HepG2 (cell line): ENCODE results near the gene COL18A1. TPM values are rescaled to one million over a fixed set of nuclear protein-coding genes. Genes with fewer than 3 reads are reported as not detected.

Experiments
- HHEX ChIP-seq: IDR thresholded peaks from 2 replicates; pipeline ENCODE4 v1.6.1; 2016; ENCODE audit warnings: control low read depth
- STAG1 ChIP-seq: sonication (generic); formaldehyde crosslinking; IDR thresholded peaks from 2 replicates; pipeline ENCODE4 v1.4.0; 2020; ENCODE audit warnings: missing genetic modification reagents
- ZBTB38 ChIP-seq: sonication (generic); formaldehyde crosslinking; IDR thresholded peaks from 2 replicates; pipeline ENCODE4 v1.5.1; 2020; ENCODE audit warnings: mild to moderate bottlenecking, missing genetic modification reagents
- ZNF749 ChIP-seq: sonication (generic); formaldehyde crosslinking; IDR thresholded peaks from 2 replicates; pipeline ENCODE4 v1.8.0; 2022; ENCODE audit warnings: mild to moderate bottlenecking, missing genetic modification reagents, moderate library complexity, borderline replicate concordance
- ZNF775 ChIP-seq: sonication (generic); formaldehyde crosslinking; IDR thresholded peaks from 2 replicates; pipeline ENCODE4 v1.4.0; 2020; ENCODE audit warnings: missing genetic modification reagents, mild to moderate bottlenecking, moderate library complexity, borderline replicate concordance
- ZNF788 ChIP-seq: sonication (generic); formaldehyde crosslinking; IDR thresholded peaks from 2 replicates; pipeline ENCODE4 v1.5.0; 2020; ENCODE audit warnings: mild to moderate bottlenecking, missing genetic modification reagents, borderline replicate concordance
- polyA plus RNA-seq, 8 experiments: library from polyadenylated mRNA; depleted of rRNA in 3 of 8; stranded (reverse) in 7 of 8; unstranded in 1 of 8; fragments of >200 nt; fragmentation: Illumina TruSeq in 4 of 8; extraction: Trizol in 4 of 8; gene quantifications; 2 replicates each; pipeline versions ENCODE4 v1.2.1 to v1.2.3, GENCODE V29; 2011 to 2016; ENCODE audit warnings: low read depth in 4 of 8, missing spikeins in 1 of 8, mixed read lengths in 1 of 8; ENCODE audit not compliant: insufficient read depth in 1 of 8
- total RNA-seq, 5 experiments: library from RNA; depleted of rRNA; stranded (reverse); fragments of >200 nt; fragmentation: Illumina TruSeq; extraction: Trizol; gene quantifications; 2 replicates each; pipeline ENCODE4 v1.2.3, GENCODE V29; 2016; ENCODE audit warnings: low read depth in 1 of 5
- TF ChIP-seq, protein P1 (sequence below): sonication (generic); formaldehyde crosslinking; IDR thresholded peaks from 2 replicates; pipeline ENCODE4 v1.4.0; 2020; ENCODE audit warnings: missing genetic modification reagents
- TF ChIP-seq, protein P2 (sequence below): sonication (generic); formaldehyde crosslinking; IDR thresholded peaks from 2 replicates; pipeline ENCODE4 v1.5.0; 2020; ENCODE audit warnings: mild to moderate bottlenecking, missing genetic modification reagents, borderline replicate concordance
- TF ChIP-seq, protein P3 (sequence below): fragments of 450-650 bp; IDR thresholded peaks from 2 replicates; pipeline ENCODE4 v1.6.1; 2016
- TF ChIP-seq, protein P4 (sequence below): conservative IDR thresholded peaks from 2 replicates; pipeline ENCODE4 v1.6.1; 2018; ENCODE audit warnings: missing genetic modification reagents
- TF ChIP-seq, protein P5 (sequence below): sonication (generic); formaldehyde crosslinking; IDR thresholded peaks from 2 replicates; pipeline ENCODE4 v1.8.0; 2022; ENCODE audit warnings: mild to moderate bottlenecking, missing genetic modification reagents, moderate library complexity

Gene COL18A1
- total and polyA plus RNA-seq, 2 of the 13 experiments (the other 11 are each of a cell fraction or from before 2014, with no cell fraction given): 79.0 to 102 TPM

DNA sequence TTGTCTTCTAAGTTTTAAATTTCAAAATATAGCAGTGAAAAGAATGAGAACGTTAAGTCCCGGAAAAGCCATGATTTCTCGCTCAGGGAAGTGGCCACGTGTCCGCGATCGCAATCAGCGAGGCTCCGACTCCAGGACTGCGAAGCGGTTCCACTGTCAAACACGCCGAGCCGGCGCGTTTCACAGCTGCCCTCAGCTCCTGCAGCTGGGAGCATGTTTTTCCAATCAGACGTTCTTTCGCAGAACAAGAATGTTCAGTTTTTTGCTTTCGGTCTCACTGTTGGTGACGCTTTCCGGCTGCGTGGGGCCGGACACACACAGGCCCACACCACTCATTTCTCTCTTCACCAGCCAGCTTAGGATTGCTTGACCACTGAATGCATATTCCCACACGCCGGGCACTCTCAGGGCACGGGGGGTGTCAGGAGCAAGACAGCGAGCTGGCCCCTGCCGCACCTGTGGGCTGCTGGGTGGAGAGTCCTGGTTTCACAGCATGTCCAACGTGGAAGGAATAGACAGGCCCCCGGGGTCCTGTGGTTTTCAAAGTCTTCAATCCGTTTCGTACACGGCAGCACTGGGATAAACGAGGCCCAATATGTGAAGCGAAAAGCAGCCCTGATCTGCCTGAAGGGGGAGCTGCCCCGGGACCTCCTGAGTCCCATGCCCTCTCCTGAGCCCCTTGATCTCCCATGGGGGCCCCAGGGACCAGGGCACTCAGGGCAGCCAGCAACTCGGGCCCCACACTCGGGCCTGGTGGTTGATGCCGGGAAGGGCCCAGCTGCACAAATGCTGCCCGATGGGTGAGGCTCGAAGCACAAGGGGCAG is 47.3 kb upstream of the COL18A1 start (continued):
- TF ChIP-seq, protein P1, sequence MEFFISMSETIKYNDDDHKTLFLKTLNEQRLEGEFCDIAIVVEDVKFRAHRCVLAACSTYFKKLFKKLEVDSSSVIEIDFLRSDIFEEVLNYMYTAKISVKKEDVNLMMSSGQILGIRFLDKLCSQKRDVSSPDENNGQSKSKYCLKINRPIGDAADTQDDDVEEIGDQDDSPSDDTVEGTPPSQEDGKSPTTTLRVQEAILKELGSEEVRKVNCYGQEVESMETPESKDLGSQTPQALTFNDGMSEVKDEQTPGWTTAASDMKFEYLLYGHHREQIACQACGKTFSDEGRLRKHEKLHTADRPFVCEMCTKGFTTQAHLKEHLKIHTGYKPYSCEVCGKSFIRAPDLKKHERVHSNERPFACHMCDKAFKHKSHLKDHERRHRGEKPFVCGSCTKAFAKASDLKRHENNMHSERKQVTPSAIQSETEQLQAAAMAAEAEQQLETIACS (CRISPR knock-in tag): no peak
- TF ChIP-seq ZNF775 (CRISPR knock-in tag) (no peak), ZNF788 (CRISPR knock-in tag) (no peak), ZNF749 (CRISPR knock-in tag) (no peak), HHEX (CRISPR knock-in tag) (no peak), ZBTB38 (CRISPR knock-in tag) (peak; percentile 55; the same call in 1 of the 2 replicates), STAG1 (CRISPR knock-in tag) (0 out of 2 replicates have a peak, but pooled peaks have one; percentile 8)
- TF ChIP-seq, protein P2, sequence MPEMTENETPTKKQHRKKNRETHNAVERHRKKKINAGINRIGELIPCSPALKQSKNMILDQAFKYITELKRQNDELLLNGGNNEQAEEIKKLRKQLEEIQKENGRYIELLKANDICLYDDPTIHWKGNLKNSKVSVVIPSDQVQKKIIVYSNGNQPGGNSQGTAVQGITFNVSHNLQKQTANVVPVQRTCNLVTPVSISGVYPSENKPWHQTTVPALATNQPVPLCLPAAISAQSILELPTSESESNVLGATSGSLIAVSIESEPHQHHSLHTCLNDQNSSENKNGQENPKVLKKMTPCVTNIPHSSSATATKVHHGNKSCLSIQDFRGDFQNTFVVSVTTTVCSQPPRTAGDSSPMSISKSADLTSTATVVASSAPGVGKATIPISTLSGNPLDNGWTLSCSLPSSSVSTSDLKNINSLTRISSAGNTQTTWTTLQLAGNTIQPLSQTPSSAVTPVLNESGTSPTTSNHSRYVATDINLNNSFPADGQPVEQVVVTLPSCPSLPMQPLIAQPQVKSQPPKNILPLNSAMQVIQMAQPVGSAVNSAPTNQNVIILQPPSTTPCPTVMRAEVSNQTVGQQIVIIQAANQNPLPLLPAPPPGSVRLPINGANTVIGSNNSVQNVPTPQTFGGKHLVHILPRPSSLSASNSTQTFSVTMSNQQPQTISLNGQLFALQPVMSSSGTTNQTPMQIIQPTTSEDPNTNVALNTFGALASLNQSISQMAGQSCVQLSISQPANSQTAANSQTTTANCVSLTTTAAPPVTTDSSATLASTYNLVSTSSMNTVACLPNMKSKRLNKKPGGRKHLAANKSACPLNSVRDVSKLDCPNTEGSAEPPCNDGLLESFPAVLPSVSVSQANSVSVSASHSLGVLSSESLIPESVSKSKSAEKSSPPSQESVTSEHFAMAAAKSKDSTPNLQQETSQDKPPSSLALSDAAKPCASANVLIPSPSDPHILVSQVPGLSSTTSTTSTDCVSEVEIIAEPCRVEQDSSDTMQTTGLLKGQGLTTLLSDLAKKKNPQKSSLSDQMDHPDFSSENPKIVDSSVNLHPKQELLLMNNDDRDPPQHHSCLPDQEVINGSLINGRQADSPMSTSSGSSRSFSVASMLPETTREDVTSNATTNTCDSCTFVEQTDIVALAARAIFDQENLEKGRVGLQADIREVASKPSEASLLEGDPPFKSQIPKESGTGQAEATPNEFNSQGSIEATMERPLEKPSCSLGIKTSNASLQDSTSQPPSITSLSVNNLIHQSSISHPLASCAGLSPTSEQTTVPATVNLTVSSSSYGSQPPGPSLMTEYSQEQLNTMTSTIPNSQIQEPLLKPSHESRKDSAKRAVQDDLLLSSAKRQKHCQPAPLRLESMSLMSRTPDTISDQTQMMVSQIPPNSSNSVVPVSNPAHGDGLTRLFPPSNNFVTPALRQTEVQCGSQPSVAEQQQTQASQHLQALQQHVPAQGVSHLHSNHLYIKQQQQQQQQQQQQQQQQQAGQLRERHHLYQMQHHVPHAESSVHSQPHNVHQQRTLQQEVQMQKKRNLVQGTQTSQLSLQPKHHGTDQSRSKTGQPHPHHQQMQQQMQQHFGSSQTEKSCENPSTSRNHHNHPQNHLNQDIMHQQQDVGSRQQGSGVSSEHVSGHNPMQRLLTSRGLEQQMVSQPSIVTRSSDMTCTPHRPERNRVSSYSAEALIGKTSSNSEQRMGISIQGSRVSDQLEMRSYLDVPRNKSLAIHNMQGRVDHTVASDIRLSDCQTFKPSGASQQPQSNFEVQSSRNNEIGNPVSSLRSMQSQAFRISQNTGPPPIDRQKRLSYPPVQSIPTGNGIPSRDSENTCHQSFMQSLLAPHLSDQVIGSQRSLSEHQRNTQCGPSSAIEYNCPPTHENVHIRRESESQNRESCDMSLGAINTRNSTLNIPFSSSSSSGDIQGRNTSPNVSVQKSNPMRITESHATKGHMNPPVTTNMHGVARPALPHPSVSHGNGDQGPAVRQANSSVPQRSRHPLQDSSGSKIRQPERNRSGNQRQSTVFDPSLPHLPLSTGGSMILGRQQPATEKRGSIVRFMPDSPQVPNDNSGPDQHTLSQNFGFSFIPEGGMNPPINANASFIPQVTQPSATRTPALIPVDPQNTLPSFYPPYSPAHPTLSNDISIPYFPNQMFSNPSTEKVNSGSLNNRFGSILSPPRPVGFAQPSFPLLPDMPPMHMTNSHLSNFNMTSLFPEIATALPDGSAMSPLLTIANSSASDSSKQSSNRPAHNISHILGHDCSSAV (CRISPR knock-in tag): no peak
- TF ChIP-seq, protein P3, sequence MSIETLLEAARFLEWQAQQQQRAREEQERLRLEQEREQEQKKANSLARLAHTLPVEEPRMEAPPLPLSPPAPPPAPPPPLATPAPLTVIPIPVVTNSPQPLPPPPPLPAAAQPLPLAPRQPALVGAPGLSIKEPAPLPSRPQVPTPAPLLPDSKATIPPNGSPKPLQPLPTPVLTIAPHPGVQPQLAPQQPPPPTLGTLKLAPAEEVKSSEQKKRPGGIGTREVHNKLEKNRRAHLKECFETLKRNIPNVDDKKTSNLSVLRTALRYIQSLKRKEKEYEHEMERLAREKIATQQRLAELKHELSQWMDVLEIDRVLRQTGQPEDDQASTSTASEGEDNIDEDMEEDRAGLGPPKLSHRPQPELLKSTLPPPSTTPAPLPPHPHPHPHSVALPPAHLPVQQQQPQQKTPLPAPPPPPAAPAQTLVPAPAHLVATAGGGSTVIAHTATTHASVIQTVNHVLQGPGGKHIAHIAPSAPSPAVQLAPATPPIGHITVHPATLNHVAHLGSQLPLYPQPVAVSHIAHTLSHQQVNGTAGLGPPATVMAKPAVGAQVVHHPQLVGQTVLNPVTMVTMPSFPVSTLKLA: no peak
- TF ChIP-seq, protein P4, sequence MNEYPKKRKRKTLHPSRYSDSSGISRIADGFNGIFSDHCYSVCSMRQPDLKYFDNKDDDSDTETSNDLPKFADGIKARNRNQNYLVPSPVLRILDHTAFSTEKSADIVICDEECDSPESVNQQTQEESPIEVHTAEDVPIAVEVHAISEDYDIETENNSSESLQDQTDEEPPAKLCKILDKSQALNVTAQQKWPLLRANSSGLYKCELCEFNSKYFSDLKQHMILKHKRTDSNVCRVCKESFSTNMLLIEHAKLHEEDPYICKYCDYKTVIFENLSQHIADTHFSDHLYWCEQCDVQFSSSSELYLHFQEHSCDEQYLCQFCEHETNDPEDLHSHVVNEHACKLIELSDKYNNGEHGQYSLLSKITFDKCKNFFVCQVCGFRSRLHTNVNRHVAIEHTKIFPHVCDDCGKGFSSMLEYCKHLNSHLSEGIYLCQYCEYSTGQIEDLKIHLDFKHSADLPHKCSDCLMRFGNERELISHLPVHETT (CRISPR knock-in tag): no peak
- TF ChIP-seq, protein P5, sequence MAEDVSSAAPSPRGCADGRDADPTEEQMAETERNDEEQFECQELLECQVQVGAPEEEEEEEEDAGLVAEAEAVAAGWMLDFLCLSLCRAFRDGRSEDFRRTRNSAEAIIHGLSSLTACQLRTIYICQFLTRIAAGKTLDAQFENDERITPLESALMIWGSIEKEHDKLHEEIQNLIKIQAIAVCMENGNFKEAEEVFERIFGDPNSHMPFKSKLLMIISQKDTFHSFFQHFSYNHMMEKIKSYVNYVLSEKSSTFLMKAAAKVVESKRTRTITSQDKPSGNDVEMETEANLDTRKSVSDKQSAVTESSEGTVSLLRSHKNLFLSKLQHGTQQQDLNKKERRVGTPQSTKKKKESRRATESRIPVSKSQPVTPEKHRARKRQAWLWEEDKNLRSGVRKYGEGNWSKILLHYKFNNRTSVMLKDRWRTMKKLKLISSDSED (CRISPR knock-in tag): no peak
